Esophagus squamous epithelium (tissue), 5 donors: ENCODE results near the gene PCBP4. TPM values are rescaled to one million over a fixed set of nuclear protein-coding genes. Genes with fewer than 3 reads are reported as not detected.

Experiments used
- DNase-seq: peaks from one replicate; lab custom pipeline; 2025; lab: John Stamatoyannopoulos, UW
- H3K27ac ChIP-seq, 4 donors: fragments of 200-600 bp; sonication (generic); one replicate each; pipeline ENCODE4 v1.5.1; 2016 to 2019; ENCODE audit warnings: mild to moderate bottlenecking in 1 of 4
- H3K27me3 ChIP-seq, 4 donors: fragments of 200-600 bp; sonication (generic); 1 replicate in 3 of 4; 2 replicates in 1 of 4; pipeline versions ENCODE4 v1.5.1 to v1.6.0; 2017 to 2021; ENCODE audit warnings: antibody characterized with exemption in 1 of 4
- H3K36me3 ChIP-seq, 3 donors: fragments of 200-600 bp; sonication (generic); one replicate each; pipeline ENCODE4 v1.5.1; 2016 to 2019
- H3K4me1 ChIP-seq, 3 donors: fragments of 200-600 bp; sonication (generic); one replicate each; pipeline ENCODE4 v1.5.1; 2017 to 2019
- H3K4me3 ChIP-seq, 4 donors: fragments of 200-600 bp; sonication (generic); 1 replicate in 3 of 4; 2 replicates in 1 of 4; pipeline ENCODE4 v1.5.1; 2016 to 2019; ENCODE audit warnings: mild to moderate bottlenecking in 2 of 4, moderate library complexity in 1 of 4
- H3K9me3 ChIP-seq, 3 donors: fragments of 200-600 bp; sonication (generic); one replicate each; pipeline ENCODE4 v1.5.1; 2016 to 2019
- CTCF ChIP-seq, 6 experiments: fragments of 450-650 bp in 4 of 6; fragments of 200-600 bp in 2 of 6; sonication (generic) in 2 of 6; IDR thresholded peaks; one replicate each; pipeline ENCODE4 v1.5.1; 2016 to 2019; ENCODE audit warnings: antibody characterized with exemption in 6 of 6, mild to moderate bottlenecking in 4 of 6, moderate library complexity in 4 of 6
- POLR2A ChIP-seq, 4 donors: fragments of 450-650 bp; IDR thresholded peaks; one replicate each; pipeline ENCODE4 v1.6.1; 2017; ENCODE audit warnings: antibody characterized with exemption in 4 of 4, mild to moderate bottlenecking in 4 of 4, moderate library complexity in 3 of 4
- WGBS, 2 donors: methylation state at CpG; one replicate each; pipeline ENCODE4 v1.1.5; 2018; 5-methylcytosine and 5-hydroxymethylcytosine counted together
- intact Hi-C: fragments of 100-400 bp; cut with DNase I; formaldehyde crosslinking; loops from one replicate; pipeline ENCODE4 v1.15.0; 2022
- total RNA-seq, 4 donors: library from RNA; depleted of rRNA; stranded (reverse); fragments of >200 nt; gene quantifications; one replicate each; pipeline ENCODE4 v1.1.0, GENCODE V29; 2016
- donor health status: DM: yes; HTN: yes; CAD: no.

Gene PCBP4
- total RNA-seq, 4 donors from 2014 or later: 13.0 to 47.3 (median 19.5) TPM

GRCh38 chr3:51974963-51975851 is 8.0 kb upstream of the PCBP4 start, which contains the start of gene ABHD14A:
Gene ABHD14A, plus strand, starts transcription at chr3:51975064. Its CDS starts 72 bp downstream, at chr3:51975136.
- TF ChIP-seq POLR2A (IDR thresholded peaks at IDR 0.05) (peak in 2 of 4 donors; percentile 63 to 74), CTCF (IDR thresholded peaks at IDR 0.05) (peak in 2 of 6 experiments; percentile 5 to 22)
- Histone ChIP-seq H3K36me3 (no peaks in the 10 kb centered on the region), H3K27me3 (no peaks in the 10 kb centered on the region), H3K9me3 (no peaks in the 10 kb centered on the region), H3K4me3 (peak within 1 kb of the TSS; percentile 58 to 85 (median 70)), H3K27ac (peak within 1 kb of the TSS; percentile 86 to 96 (median 94)), H3K4me1 (peaks cover 22 to 75% (median 32%) of the 10 kb centered on the region in 3 donors)
- no peak for DNase-seq
- 0% methylated on average over 3 to 29 of the region's 63 CpGs for WGBS, 2 donors
- intact Hi-C loops: no loop called here

GRCh38 chr3:51974277-51974962 is 7.2 kb upstream of the PCBP4 start:
- H3K4me1 ChIP-seq: peaks cover 22 to 83% (median 32%) of the 10 kb centered on the region in 3 donors
- no peaks in the 10 kb centered on the region for H3K9me3 ChIP-seq
- 11 to 12% methylated on average over 5 to 22 of the region's 30 CpGs for WGBS, 2 donors
- H3K36me3 ChIP-seq: no peaks in the 10 kb centered on the region
- H3K27ac ChIP-seq: peak overlapping the region; percentile 86 to 96 (median 94)
- no peaks in the 10 kb centered on the region for H3K27me3 ChIP-seq
- intact Hi-C loops: no loop called here
- no peak for DNase-seq
- peak in 1 of 6 experiments; percentile 21 for TF ChIP-seq CTCF (IDR thresholded peaks at IDR 0.05)
- no peak for TF ChIP-seq POLR2A (IDR thresholded peaks at IDR 0.05)
- peak overlapping the region; percentile 58 to 85 (median 70) for H3K4me3 ChIP-seq

GRCh38 chr3:51971350-51971749 is 4.1 kb upstream of the PCBP4 start:
- TF ChIP-seq POLR2A (IDR thresholded peaks at IDR 0.05) (no peak), CTCF (IDR thresholded peaks at IDR 0.05) (no peak)
- 72 to 100% methylated on average over 3 to 9 of the region's 11 CpGs for WGBS, 2 donors
- no peak overlapping the region for H3K4me3 ChIP-seq
- no peaks in the 10 kb centered on the region for H3K27me3 ChIP-seq
- H3K27ac ChIP-seq: peak overlapping the region in 1 of 4 donors; percentile 30
- H3K9me3 ChIP-seq: no peaks in the 10 kb centered on the region
- no peak for DNase-seq
- peaks cover 39 to 92% (median 40%) of the 10 kb centered on the region in 3 donors for H3K4me1 ChIP-seq
- intact Hi-C loops: no loop called here
- H3K36me3 ChIP-seq: no peaks in the 10 kb centered on the region

- H3K36me3 ChIP-seq: no peaks in the 10 kb centered on the region
- peak overlapping the region in 1 of 4 donors; percentile 30 for H3K27ac ChIP-seq
- no peaks in the 10 kb centered on the region for H3K27me3 ChIP-seq
- H3K4me1 ChIP-seq: peaks cover 38 to 93% (median 42%) of the 10 kb centered on the region in 3 donors
- intact Hi-C loops: no loop called here
- no peak overlapping the region for H3K4me3 ChIP-seq
- 39 to 51% methylated on average over 4 of the region's 6 CpGs for WGBS, 2 donors
- no peaks in the 10 kb centered on the region for H3K9me3 ChIP-seq
- TF ChIP-seq POLR2A (IDR thresholded peaks at IDR 0.05): no peak
- no peak for TF ChIP-seq CTCF (IDR thresholded peaks at IDR 0.05)
- no peak for DNase-seq
Observed at GRCh38 chr3:51970606-51971300, 3.5 kb upstream of the PCBP4 start.
